Retinal pigment epithelial cell (primary cell): ENCODE measurements around the gene EIF2B5.

Experiments used
- DNase-seq: peaks from one replicate; pipeline ENCODE4 v3.0.0-alpha.2; 2010; ENCODE audit warnings: low read depth
- H3K4me3 ChIP-seq: 2 replicates; pipeline ENCODE4 v1.5.1; 2011; ENCODE audit warnings: mild to moderate bottlenecking, low read length, control low read depth, moderate library complexity
- TF ChIP-seq, protein P1 (sequence below): conservative IDR thresholded peaks from 2 replicates; pipeline ENCODE4 v1.5.1; 2011; ENCODE audit warnings: low read depth, low read length, control low read depth, inconsistent platforms

The EIF2B5 gene

DNA sequence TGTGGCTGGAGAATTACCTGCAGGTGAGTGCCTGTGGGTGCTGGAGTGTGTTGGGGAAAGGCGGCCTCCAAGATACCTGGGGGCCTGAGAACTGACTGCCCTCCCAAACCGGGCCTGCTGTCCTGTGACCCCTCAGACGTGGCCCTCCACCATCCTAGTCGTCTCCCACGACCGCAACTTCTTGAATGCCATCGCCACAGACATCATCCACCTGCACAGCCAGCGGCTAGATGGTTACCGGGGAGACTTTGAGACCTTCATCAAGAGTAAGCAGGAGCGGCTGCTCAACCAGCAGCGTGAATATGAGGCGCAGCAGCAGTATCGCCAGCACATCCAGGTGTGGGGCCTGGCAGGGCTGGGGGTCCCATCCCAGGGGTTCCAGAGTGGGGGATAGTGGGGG is 54.3 kb downstream of the EIF2B5 start:
- H3K4me3 ChIP-seq, result no peak overlapping the region
- TF ChIP-seq, protein P1, sequence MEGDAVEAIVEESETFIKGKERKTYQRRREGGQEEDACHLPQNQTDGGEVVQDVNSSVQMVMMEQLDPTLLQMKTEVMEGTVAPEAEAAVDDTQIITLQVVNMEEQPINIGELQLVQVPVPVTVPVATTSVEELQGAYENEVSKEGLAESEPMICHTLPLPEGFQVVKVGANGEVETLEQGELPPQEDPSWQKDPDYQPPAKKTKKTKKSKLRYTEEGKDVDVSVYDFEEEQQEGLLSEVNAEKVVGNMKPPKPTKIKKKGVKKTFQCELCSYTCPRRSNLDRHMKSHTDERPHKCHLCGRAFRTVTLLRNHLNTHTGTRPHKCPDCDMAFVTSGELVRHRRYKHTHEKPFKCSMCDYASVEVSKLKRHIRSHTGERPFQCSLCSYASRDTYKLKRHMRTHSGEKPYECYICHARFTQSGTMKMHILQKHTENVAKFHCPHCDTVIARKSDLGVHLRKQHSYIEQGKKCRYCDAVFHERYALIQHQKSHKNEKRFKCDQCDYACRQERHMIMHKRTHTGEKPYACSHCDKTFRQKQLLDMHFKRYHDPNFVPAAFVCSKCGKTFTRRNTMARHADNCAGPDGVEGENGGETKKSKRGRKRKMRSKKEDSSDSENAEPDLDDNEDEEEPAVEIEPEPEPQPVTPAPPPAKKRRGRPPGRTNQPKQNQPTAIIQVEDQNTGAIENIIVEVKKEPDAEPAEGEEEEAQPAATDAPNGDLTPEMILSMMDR, result no peak
- DNase-seq, result no peak

DNA sequence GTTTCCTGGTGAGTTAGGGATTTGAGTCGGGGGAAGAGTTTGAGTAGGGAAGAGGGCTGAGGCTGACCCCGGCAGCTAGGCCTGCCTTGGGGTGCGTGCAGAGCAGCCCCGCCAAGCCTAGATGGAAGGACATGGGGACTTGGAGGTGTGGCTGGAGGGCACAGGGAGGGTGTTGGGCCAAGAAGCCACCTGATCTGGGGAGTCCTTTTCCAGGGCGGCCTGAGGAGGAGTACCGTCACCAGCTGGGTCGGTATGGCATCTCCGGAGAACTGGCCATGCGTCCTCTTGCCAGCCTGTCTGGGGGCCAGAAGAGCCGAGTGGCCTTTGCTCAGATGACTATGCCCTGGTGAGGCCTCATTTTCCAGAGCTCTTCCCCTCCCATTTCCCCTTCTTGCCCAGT is 57.7 kb downstream of the EIF2B5 start:
- TF ChIP-seq, protein P1, result no peak
- H3K4me3 ChIP-seq, result no peak overlapping the region
- DNase-seq, result no peak

DNA sequence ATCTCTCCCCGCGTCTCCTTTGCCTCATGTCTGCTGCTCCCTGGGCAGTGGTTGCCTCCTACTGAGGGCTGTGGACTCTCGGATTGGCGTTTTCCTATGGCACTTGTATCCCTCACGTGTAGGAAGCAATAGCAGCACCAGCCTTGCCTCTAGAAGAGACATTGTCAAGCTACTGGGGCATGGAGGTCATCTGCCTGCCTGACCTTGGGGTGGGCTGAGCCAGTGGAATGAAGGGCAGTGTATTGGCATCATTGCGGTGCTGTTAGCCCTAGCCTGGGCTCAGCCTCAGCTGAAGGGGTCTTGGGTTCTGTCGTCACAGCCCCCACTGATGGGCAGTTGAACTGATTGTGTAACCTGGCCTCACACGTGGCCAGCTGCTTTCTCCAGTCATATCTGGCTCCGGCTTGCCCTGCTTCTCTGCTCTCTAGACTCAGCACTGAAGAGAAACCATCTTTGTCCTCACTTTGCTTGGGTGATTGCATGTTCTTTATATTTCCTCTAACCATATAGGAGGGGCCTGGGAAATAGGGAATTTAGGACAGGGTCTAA is 58.9 kb downstream of the EIF2B5 start:
- DNase-seq, result no peak
- TF ChIP-seq, protein P1, result no peak
- no peak overlapping the region for H3K4me3 ChIP-seq
